Iris pigment epithelial cell (primary cell): Measurements from ENCODE around the gene FZD2.

ENCODE experiments used
- DNase-seq: peaks from one replicate; pipeline ENCODE4 v3.0.0-alpha.2; 2011; ENCODE audit warnings: low read depth

The FZD2 gene

DNA sequence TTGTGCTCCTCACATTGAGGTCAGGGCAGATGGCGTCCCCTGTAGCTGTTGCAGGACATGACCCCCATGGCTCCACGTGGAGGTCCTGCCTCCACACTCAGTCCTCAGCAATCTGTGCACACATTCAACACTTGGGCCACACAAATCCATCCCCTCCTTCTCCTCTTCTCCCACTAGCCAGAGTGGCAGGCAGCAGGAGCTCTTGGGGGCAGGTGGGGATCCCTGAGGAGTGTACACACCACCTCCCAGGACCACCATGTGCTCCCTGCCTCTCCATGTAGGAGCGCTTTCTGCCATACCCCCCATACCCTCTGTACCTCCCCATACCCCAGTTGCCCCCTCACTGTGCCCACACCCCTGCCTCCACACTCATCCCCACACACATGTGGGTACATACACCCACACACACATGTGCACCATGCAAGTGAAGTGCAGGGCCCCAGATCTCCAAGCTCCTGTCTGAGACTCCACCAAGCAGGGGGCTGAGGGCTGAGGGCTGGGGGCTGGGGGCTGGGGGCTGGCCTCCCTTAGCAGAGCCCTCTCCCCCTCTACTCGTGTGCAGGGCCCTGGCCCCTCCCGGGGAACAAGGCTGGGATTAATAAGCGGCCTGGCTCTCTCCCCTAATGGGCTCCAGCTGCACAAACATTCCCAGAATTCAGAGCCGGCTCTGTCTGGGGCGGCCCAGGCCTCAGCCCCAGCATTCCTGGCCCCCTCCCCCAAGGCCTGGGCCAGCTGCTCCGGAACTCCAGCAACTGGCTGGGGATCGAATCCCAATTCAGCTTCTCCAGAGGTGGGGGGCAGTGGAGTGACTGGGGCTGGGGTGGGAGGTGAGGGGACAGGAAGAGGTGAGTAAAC is 50.8 kb downstream of the FZD2 start:
- no peak for DNase-seq

DNA sequence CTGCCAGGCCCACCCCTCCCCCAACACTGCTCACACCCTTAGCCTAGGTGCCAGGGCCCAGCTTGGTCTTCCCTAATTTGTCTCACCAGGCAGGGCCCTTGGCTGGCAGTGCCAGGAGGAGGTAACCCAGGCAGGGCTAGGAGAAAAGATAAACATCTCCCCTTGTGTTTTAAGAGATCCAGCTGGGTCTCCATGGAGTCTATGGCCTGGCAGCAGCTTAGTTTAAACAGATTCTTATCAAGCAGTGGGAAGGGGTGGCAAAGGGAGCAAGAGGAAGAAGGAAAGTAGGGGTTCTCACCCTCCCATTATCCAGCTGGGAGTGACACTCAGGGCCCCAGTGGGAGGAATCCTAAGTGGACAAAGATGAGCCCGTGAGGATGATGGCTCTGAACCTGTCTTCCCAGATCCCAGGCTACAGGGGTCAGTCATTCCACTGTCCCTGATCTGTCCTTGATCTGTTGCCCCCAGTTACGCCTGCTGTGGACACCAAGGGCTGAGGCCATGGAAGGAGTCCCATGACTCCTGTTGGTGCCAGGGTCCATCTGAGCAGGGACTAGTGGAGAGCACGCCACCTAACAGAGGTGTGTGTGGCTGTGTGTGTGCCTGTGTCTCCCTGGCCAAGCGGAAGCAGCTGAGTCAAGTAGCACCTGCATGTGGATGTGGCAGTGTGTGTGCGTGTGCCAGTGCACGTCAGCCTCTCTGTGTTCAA is 51.6 kb downstream of the FZD2 start:
- DNase-seq = no peak

DNA sequence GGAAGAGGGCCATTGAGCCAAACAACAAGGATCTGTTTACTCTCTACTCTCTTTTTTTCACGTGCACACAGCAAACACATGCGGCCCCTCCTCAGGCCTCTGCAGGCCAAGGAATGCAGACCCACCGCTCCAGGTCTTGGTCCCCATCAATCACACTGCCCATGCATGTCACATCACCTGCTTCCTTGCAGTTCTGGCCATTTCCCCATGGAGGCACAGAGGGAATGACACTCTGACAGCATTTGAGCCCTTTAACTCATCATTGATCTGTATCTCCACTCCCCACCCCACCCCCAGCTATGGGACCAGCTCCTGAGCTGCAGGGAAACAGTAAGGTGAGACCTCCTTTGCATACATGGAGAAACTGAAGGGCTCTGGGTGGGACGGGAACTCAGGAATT is 53.0 kb downstream of the FZD2 start:
- DNase-seq = no peak
